LNCAP (cell line): ENCODE results near the gene CSF3R.
A peak's percentile ranks its signal among the peaks of the same experiment; 100 is the strongest.

Source experiments
- TF ChIP-seq, protein P1 (sequence below): fragments of 450-650 bp; IDR thresholded peaks from 2 replicates; pipeline ENCODE4 v1.5.1; 2017; ENCODE audit warnings: mild to moderate bottlenecking

Gene CSF3R

DNA sequence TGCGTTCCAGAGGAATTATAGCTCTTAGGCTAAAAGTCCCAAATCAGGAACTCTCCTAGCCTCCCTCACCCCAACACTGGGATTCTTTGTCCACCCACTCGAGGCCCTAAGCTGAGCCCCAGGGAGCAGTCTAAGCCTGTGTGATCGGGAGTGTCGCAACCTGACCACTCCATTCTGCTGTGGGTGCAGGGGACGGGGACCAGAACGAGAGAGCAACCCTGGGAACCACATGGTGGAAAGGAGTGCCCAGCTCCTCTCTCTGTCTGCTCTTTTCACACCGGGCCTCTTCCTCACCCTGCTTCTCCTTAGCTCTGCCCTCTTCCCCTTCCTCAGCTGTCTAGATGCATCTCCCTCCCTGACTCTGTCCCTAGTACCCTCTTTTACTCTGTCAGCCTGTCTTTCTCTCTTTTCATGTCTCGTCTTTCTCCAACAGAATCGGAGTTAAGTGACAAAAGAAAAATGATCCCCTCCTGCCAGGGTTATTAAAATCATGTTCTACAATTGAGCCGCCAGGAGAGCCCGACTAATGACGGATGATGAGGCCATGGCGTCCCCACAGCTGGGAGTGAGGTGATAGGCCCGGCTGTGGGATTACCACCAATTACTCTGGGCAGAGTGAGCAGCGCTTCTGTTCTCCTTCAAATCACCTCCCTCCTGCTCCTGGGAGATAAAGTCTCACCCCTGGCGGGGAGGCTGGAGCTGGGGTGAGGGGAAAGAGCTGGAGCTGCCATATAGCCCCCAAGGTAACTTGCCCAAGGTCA, 34.5 kb upstream of the CSF3R start:
- TF ChIP-seq, protein P1, sequence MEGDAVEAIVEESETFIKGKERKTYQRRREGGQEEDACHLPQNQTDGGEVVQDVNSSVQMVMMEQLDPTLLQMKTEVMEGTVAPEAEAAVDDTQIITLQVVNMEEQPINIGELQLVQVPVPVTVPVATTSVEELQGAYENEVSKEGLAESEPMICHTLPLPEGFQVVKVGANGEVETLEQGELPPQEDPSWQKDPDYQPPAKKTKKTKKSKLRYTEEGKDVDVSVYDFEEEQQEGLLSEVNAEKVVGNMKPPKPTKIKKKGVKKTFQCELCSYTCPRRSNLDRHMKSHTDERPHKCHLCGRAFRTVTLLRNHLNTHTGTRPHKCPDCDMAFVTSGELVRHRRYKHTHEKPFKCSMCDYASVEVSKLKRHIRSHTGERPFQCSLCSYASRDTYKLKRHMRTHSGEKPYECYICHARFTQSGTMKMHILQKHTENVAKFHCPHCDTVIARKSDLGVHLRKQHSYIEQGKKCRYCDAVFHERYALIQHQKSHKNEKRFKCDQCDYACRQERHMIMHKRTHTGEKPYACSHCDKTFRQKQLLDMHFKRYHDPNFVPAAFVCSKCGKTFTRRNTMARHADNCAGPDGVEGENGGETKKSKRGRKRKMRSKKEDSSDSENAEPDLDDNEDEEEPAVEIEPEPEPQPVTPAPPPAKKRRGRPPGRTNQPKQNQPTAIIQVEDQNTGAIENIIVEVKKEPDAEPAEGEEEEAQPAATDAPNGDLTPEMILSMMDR = no peak

DNA sequence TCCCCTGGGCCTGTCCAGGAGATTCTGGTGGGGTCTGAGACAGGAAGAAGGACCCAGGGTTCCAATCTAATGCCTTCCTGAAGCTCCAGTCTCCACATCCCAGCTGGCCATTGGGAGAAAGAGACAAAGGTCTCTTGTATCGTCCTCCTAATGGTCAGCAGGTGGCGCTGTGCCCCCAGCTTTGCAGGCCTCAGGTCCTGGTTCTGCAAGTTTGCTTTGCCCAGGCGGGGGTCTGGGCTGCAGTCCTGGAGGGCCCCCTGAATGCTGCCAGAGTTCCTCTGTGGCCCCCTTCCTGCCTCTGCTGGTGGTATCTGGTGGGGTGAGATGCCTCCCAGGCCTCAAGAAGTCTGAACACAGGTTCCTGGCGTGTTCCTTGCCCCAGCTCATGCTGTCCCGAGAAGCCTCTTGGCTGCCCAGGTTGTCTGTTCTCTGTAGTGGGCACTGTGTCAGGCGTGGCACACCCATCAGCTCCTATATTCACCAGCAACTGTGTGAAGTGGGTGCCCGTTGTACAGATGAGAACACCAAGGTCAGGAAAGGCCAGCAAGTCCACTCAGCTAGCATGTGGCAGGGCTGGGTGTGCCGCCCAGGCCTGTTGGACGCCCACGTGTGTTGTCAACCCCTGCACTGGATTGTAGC, 33.8 kb upstream of the CSF3R start:
- TF ChIP-seq, protein P1 = peak; percentile 94

DNA sequence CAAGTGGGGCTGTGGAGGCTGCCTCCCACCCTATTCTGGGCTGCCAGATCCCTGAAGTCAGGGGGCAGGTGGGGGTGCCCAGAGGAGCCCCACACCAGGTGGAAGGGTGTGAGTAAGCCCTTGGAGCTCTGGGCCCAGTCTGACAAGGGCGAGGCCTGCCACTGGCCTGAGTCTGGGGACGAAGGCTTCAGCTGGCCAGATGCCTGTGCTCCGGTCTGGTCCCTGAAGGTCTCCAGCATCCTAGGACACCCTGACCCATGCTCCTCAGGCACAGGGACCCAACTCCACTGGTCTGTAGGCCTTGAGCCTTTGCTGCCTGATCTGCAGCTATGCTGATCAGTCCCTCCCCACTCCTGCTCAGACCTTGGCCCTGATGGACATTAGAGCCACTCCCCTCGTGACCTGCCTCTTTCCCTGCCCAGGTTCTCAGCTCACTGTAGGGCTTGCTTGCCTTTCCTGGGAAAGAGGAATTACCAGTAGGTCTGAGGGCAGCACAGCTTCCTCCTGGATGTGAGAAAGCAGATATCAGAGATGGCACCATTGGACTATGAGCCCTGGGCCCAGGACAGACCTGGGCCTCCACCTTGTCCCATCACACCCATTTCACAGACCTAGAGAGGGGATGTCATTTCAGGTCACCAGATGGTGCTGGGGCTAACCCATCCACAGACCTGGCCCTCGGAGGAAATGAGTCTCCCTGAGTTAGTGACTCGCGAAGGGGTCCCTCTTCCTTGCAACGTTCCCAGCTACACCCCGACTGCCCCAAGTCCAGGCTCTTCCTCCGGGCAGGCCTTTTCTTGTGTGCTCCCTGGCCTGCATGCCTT, 32.8 kb upstream of the CSF3R start:
- TF ChIP-seq, protein P1 = no peak

DNA sequence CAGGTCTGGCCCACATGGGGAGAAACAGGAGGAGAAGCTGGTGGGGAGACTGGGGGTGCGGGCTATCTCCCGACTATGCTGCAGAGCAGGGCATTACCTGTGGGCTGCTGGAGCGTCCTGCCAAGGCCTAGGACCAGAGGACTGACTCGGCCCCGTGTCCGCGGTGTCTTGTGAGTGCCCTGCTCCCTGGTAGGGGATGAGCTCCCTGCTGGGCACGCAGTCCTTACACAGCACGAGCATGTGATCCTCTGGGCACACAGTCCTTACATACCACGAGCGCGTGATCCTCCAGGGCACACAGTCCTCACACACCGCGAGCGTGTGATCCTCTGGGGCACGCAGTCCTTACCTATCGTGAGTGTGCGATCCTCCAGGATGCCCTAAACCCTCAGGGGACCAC, 31.8 kb upstream of the CSF3R start:
- TF ChIP-seq, protein P1 = no peak

DNA sequence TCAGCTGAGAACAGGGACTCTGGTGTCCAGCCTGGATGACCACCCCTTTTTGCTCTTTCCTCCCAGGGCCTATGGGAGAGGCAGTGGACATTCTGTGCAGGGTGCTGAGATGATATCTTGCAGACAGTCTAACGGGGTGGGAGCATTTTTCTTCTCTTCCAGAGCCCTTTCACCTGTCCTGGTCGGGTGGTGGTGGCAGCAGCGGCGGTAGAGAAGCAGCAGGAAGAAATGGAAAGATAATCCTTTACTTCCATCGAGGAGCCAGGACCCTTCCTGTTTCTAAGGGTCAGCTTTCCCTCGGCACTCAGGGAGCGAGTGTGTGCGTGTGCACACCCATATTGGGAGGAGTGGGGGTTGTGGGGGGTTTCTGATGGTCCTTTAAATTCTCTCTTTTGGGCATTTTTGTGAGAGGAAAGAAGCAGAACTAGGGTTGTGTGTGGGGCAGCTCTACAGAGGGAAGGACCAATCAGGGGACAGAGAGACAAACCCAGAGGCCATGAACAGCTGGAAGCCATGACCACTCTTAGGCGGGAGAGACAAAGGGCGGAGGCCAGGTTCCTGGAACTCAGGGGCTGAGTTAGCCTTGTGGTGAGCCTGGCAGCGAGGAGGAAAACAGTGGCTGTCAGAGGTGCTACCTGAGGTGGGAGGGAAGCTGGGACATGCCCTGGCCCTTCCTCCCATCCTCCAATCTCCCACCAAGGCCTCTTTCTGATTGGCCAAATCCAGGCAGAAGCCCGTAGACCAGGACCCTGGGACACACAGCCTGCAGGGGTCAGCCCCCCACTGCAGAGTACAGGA, 31.2 kb upstream of the CSF3R start:
- TF ChIP-seq, protein P1 = no peak

DNA sequence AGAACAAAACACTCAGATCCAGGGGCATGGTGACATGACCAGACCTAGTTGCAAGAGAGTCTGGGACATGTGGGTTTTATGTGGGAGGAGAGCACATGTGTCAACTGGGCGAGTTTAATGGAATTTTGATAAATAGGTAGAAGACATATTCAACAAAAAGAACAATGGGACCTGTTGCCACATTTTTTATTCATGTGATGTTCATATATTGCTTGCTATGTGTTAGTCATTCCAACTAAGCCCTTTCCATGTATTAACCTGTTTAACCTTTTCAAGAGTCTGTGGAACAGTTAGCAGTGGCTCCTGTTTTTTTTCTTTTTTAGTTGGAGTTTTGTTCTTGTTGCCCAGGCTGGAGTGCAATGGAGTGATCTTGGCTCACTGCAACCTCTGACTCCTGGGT, 30.1 kb upstream of the CSF3R start:
- TF ChIP-seq, protein P1 = no peak
